ENCODE data around the gene INPP5D.
A peak's percentile ranks its signal among the peaks of the same experiment; 100 is the strongest.

Gene INPP5D

DNA sequence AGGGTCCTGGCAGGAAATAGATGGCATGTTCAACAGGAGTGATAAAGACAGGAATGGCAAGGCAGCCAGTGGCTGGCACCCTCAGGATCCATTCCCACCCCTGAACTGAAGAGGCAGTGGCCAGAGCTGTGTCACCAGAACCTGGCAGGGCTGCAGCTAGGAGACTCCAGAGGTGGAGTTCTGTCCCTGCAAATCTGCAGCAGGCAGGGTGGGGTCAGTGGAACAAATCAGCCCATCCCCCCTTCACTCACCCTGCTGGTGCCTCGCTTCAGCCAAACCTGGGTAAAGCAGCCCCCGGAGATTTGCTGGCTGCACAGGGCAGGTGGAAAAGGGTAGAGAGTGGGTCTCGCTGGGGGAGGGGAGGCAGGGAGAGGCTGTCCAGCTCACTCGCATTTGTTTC, 12.7 kb downstream of the INPP5D start:
- Histone ChIP-seq H3K4me2 (ENCODE audit: low read length) (peak overlapping the region; percentile 44; the same call in 1 of the 2 replicates), H4K20me1 (ENCODE audit: insufficient read depth, low read length) (peaks cover 25% of the 10 kb centered on the region), H3K27me3 (ENCODE audit: low read depth, low read length) (no peaks in the 10 kb centered on the region), H3K9ac (ENCODE audit: low read length) (peak overlapping the region; percentile 35; the same call in 1 of the 2 replicates), H3K4me1 (ENCODE audit: low read length) (peaks cover 51% of the 10 kb centered on the region), H3K9me3 (ENCODE audit: insufficient read depth, low read length) (no peaks in the 10 kb centered on the region), H3K4me3 (ENCODE audit: low read length) (no peak overlapping the region), H3K36me3 (replicated peaks; ENCODE audit: low read depth, low read length) (peaks cover 46% of the 10 kb centered on the region), H3K27ac (ENCODE audit: low read length) (peak overlapping the region; percentile 61), H2AFZ (ENCODE audit: low read depth, low read length) (no peak overlapping the region), H3K79me2 (ENCODE audit: low read length) (peaks cover 96% of the 10 kb centered on the region)
- TF ChIP-seq CTCF (IDR thresholded peaks at IDR 0.05; ENCODE audit: low read depth, low read length): no peak
- no peak for TF ChIP-seq EZH2phosphoT487 (IDR thresholded peaks at IDR 0.05; ENCODE audit: low read depth)

DNA sequence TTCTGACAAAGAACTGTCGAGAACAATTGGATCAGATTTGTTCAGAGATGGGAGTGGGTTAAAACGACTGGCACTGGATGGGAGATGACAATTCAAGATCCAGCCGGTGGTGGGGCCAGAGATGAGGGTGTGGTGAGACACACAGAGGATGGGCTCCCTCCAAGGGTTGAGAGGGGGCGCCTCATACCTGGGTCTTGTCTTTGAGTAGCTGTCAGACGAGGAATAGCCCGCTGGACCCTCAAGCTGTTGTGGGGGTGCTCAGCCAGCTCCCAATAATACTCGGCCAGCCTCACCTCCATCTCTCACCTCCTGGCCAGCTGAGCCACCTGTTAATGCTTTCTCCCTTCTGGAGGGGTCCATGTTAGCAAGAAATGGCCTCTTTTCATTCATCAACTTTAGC, 14.0 kb downstream of the INPP5D start:
- H3K27ac ChIP-seq (ENCODE audit: low read length): peak overlapping the region; percentile 98
- H3K4me2 ChIP-seq (ENCODE audit: low read length): peak overlapping the region; percentile 89

DNA sequence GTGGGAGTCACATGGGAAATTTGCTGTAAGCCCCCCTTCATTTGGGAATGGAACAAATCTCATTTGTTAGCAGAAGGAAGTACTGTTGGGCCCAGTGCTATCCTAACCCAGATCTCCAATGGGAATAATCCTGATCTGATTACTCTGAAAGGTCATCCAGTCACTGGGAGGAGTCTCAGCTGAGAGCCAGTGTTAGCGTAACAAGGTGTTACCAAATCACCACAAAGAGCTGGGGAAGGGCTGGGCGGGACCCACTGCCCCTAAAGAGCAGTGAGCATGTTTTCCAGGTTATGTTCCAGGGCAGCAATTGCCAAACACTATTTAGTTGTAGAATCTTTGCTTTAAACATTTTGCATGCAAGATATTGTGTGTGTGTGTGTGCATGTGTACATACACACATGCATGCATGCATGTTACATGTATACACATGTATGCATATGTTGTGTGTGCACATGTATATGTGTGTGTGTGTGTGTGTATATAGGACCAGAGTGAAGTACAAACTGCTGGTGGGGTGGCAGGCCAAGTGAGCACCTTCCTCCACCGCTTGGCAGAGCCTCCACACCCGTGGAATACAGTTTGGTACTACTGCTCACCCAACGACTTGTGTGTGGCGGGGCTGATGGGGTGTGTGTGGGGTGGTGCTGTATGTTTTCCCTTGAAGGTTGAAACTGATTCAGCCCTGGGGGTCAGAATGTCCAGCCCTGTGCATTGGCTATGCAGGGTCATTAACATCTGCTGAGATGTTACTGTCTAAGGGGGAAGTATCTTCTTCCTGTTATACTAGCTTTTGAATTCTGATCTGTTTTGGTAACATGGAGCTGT, 15.2 kb downstream of the INPP5D start:
- peak overlapping the region; percentile 98 for H3K27ac ChIP-seq (ENCODE audit: low read length)
- peak overlapping the region; percentile 54 for H3K4me3 ChIP-seq (ENCODE audit: low read length)
- H3K4me1 ChIP-seq (ENCODE audit: low read length): peaks cover 71% of the 10 kb centered on the region
- no peak overlapping the region for H2AFZ ChIP-seq (ENCODE audit: low read depth, low read length)
- H3K27me3 ChIP-seq (ENCODE audit: low read depth, low read length): no peaks in the 10 kb centered on the region
- H3K9me3 ChIP-seq (ENCODE audit: insufficient read depth, low read length): no peaks in the 10 kb centered on the region
- peaks cover 45% of the 10 kb centered on the region for H3K36me3 ChIP-seq (replicated peaks; ENCODE audit: low read depth, low read length)
- H3K79me2 ChIP-seq (ENCODE audit: low read length): peaks cover 95% of the 10 kb centered on the region
- H4K20me1 ChIP-seq (ENCODE audit: insufficient read depth, low read length): peaks cover 5% of the 10 kb centered on the region; the same call in 1 of the 2 replicates
- H3K9ac ChIP-seq (ENCODE audit: low read length): peak overlapping the region; percentile 71
- TF ChIP-seq EZH2phosphoT487 (IDR thresholded peaks at IDR 0.05; ENCODE audit: low read depth) (no peak), CTCF (IDR thresholded peaks at IDR 0.05; ENCODE audit: low read depth, low read length) (no peak)
- peak overlapping the region; percentile 89 for H3K4me2 ChIP-seq (ENCODE audit: low read length)

More for the DNA sequence above, 14.0 kb downstream of the INPP5D start:
- TF ChIP-seq EZH2phosphoT487 (IDR thresholded peaks at IDR 0.05; ENCODE audit: low read depth) (no peak), CTCF (IDR thresholded peaks at IDR 0.05; ENCODE audit: low read depth, low read length) (peak; percentile 29)
- no peak overlapping the region for H2AFZ ChIP-seq (ENCODE audit: low read depth, low read length)
- H3K36me3 ChIP-seq (replicated peaks; ENCODE audit: low read depth, low read length): peaks cover 48% of the 10 kb centered on the region
- H3K9me3 ChIP-seq (ENCODE audit: insufficient read depth, low read length): no peaks in the 10 kb centered on the region
- H3K4me3 ChIP-seq (ENCODE audit: low read length): peak overlapping the region; percentile 54; the same call in 1 of the 2 replicates
- H3K9ac ChIP-seq (ENCODE audit: low read length): peak overlapping the region; percentile 71
- H3K4me1 ChIP-seq (ENCODE audit: low read length): peaks cover 59% of the 10 kb centered on the region
- no peaks in the 10 kb centered on the region for H3K27me3 ChIP-seq (ENCODE audit: low read depth, low read length)
- peaks cover 96% of the 10 kb centered on the region for H3K79me2 ChIP-seq (ENCODE audit: low read length)
- peaks cover 16% of the 10 kb centered on the region for H4K20me1 ChIP-seq (ENCODE audit: insufficient read depth, low read length)

DNA sequence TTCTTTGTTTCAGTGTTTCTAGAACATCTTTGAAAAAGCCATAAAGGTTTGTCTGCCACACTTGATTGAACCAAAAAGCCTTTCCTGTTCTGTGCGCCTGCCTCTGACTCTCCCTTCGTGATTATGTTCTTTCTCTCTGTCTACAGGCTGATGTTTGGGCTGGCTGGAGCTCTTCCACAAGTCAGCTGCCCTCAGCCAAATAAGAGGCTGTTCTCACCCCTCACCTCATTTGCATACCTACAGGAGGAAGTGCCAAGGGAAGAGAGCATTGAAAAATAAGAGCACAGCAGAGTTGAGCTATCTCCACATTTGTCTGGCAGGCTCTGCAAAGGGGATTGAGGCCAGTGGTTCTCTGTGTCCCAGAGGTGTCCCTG, 15.8 kb downstream of the INPP5D start:
- Histone ChIP-seq H3K4me2 (ENCODE audit: low read length) (peak overlapping the region; percentile 89), H2AFZ (ENCODE audit: low read depth, low read length) (no peak overlapping the region), H4K20me1 (ENCODE audit: insufficient read depth, low read length) (peaks cover 5% of the 10 kb centered on the region; the same call in 1 of the 2 replicates), H3K36me3 (replicated peaks; ENCODE audit: low read depth, low read length) (peaks cover 46% of the 10 kb centered on the region), H3K27ac (ENCODE audit: low read length) (peak overlapping the region; percentile 98), H3K9ac (ENCODE audit: low read length) (peak overlapping the region; percentile 71), H3K4me1 (ENCODE audit: low read length) (peaks cover 77% of the 10 kb centered on the region), H3K9me3 (ENCODE audit: insufficient read depth, low read length) (no peaks in the 10 kb centered on the region), H3K4me3 (ENCODE audit: low read length) (peak overlapping the region; percentile 61), H3K27me3 (ENCODE audit: low read depth, low read length) (no peaks in the 10 kb centered on the region), H3K79me2 (ENCODE audit: low read length) (peaks cover 95% of the 10 kb centered on the region)
- TF ChIP-seq EZH2phosphoT487 (IDR thresholded peaks at IDR 0.05; ENCODE audit: low read depth) (no peak), CTCF (IDR thresholded peaks at IDR 0.05; ENCODE audit: low read depth, low read length) (no peak)

All from OCI-LY3 (cell line).